Endometrial microvascular endothelial cells (primary cell): ENCODE data around the gene PDE6A. TPM values are rescaled to one million over a fixed set of nuclear protein-coding genes. Genes with fewer than 3 reads are reported as not detected.
"Not testable (repeated sequence)": the region's sequence is repeated elsewhere in the genome, so short reads cannot be mapped to it uniquely, and the experiment has no call there.

ENCODE experiments used
- in situ Hi-C: cut with HindIII; loops from 2 replicates; pipeline ENCODE4 v1.10.0; 2017; ENCODE audit warnings: low sequenced_read_pairs, low pct_unique_long_range_greater_than_20kb; ENCODE audit errors: inconsistent ontology term
- total RNA-seq: library from RNA; depleted of rRNA; stranded (reverse); fragments of >200 nt; gene quantifications from one replicate; pipeline ENCODE4 v1.2.3, GENCODE V29; 2015; ENCODE audit errors: inconsistent ontology term

The PDE6A gene
- total RNA-seq, 1 donor from 2014 or later, result not detected

- in situ Hi-C loops, result not testable (repeated sequence)
Observed at GRCh38 chr5:149879593-149879992, 65.0 kb downstream of the PDE6A start.

DNA sequence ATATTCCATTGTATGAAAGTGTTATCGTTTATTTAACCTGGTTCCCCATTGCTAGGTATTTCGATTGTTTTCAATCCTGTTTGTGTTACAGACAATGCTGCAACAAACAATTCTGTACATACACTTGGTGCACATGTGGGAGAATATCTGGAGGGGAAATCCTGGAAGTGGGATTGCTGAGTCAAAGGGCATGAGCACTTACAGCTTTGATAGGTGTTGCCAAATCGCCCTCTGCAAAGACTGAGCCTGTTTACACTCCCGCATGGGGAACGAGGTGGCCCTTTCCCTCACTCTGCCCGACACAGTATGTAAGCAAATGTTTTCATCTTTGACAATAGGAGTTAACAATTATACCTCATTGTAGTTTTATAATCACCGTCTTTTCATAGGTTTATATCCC lies 66.2 kb downstream of the PDE6A start:
- in situ Hi-C loops, result no loop called here

DNA sequence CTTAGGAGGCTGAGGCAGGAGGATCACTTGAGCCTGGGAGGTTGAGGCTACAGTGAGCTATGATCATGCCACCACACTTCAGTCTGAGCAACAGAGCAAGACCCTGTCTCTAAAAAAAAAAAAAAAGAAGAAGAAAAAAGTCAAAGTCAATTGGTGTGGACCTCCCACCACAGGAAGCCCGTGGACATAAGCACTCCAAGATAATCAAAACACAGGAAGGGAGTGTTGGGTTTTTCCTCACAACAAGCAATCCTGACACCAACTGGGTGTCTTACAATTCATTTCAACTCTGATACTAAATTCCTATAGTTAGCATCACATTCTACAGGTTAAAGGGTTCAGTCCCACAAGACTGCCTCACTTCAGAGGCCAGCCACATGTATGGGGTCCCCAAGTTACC lies 70.7 kb downstream of the PDE6A start:
- in situ Hi-C loops, result loop anchor here (25.0 kb wide), 1 partner anchor 88 kb away; the partner anchor contains the start of gene SLC26A2

DNA sequence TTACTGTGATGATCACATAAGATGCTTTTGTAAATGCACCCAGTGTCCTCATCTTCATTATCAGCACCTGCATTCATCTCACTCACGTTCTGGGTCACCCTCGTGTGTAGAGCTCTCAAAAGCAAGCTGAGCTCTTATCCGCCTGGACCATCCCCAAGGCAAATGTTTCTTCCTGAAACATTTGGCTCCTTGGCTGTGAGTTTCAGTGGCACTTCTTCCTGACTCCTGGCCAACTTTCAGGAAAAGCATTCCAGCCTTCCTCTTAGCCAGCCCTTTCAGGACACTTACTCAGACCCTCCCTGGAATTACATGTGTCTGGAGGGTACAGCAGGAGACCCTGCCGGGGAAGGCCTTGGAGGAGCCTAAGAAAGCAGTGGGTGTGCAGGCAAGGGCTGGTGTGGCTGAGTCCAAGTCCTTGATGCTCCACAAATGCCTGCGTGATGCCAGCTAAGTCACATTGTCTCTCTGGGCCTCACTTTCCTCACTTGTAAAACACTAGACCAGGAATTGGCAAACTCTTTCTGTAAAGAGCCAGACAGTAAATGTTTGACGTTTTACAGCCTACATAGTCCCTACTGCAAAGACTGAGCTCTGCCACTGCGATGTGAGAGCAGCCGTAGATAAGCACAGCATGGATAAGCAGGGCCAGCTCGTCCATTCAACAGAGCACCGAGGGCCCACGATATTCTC lies 72.1 kb downstream of the PDE6A start:
- in situ Hi-C loops, result loop anchor here (25.0 kb wide), 1 partner anchor 90 kb away; the partner anchor contains the start of gene SLC26A2

- in situ Hi-C loops, result loop anchor here (25.0 kb wide), 1 partner anchor 91 kb away; the partner anchor contains the start of gene SLC26A2
Observed at GRCh38 chr5:149871471-149871870, 73.1 kb downstream of the PDE6A start.

- in situ Hi-C loops, result loop anchor here (25.0 kb wide), 1 partner anchor 92 kb away; the partner anchor contains the start of gene SLC26A2
Observed at GRCh38 chr5:149870697-149871096, 73.9 kb downstream of the PDE6A start.

- in situ Hi-C loops, result loop anchor here (25.0 kb wide), 1 partner anchor 92 kb away; the partner anchor contains the start of gene SLC26A2
Observed at GRCh38 chr5:149870232-149870631, 74.4 kb downstream of the PDE6A start.

DNA sequence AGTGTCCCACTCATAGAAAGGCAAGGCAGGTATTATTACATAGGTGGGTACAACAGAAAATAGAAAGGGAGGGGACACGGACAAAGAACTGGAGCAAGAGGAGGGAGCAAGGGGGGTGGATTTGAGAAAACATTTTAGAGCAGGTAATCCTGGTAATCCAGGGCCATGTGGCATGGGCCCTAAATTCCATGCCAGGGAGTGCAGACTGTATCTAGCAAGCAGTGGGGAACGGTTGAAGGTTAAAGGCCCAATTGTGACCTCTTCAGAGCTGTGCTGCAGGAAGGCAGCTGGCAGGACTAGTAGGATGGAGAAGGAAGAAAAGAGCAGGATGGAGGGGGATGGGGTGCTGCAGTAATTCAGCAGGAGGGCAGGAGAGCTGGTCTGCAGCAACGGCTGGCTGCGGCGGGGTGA lies 75.2 kb downstream of the PDE6A start:
- in situ Hi-C loops, result loop anchor here (25.0 kb wide), 1 partner anchor 93 kb away; the partner anchor contains the start of gene SLC26A2

GRCh38 chr5:149865746-149866145 lies 78.8 kb downstream of the PDE6A start:
- in situ Hi-C loops, result loop anchor here (25.0 kb wide), 1 partner anchor 97 kb away; the partner anchor contains the start of gene SLC26A2

GRCh38 chr5:149863830-149864229 lies 80.8 kb downstream of the PDE6A start:
- in situ Hi-C loops, result loop anchor here (25.0 kb wide), 1 partner anchor 98 kb away; the partner anchor contains the start of gene SLC26A2

- in situ Hi-C loops, result loop anchor here (25.0 kb wide), 1 partner anchor 99 kb away; the partner anchor contains the start of gene SLC26A2
Observed at GRCh38 chr5:149863176-149863575, 81.4 kb downstream of the PDE6A start.

DNA sequence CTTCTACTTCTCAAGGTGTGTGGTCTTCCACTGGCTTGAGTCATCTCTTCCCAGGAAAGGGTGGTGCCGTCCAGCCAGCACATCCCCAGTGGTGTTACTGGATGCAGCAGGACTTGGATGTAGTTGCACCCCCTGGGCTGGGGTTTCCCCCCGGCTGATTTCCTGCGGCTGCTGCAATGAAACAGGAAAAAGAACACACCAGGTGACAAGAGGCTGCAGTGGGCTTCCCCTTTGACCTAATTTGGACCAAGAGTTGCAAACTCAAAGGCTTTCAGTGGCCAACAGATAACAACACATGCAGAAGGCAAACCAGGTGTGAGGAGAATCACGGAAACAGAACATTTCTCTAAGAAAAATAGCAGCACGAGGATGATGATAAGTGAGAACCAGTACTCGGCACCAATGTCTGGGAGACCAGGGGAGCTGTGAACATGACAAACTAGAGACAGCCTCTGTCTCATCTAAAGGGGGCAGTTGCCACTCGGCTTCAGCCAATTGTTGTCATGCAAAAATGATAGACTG lies 83.7 kb downstream of the PDE6A start:
- in situ Hi-C loops, result loop anchor here (25.0 kb wide), 1 partner anchor 101 kb away; the partner anchor contains the start of gene SLC26A2

DNA sequence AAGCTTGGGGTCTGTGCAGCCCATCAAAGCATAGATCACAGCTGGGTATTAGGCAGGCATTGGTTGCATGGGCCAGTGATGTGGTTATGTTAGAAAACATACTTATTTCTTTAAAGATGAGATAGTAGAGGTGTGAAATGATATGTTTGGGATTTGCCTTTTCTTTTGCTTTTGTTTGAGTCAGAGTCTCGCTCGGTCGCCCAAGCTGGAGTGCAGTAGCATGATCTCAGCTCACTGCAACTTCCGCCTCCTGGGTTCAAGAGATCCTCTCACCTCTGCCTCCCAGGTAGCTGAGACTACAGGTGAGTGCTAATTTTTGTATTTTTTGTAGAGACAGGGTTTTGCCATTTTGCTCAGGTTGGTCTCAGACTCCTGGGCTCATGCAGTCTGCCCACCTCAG lies 84.8 kb downstream of the PDE6A start:
- in situ Hi-C loops, result loop anchor here (25.0 kb wide), 1 partner anchor 103 kb away; the partner anchor contains the start of gene SLC26A2

DNA sequence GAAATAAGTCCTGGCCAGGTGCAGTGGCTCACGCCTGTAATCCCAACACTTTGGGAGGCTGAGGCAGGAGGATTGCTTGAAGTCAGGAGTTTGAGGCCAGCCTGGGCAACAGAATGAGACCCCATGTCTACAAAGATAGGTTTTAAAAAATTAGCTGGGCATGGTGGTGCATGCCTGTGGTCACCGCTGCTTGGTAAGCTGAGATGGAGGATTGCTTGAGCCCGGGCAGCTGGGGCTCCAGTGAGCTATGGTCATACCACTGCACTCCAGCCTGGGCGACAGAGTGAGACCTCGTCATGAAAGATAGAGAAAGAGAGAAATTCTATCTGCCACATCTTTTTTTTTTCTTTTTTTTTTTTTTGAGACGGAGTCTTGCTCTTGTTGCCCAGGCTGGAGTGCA lies 86.1 kb downstream of the PDE6A start:
- in situ Hi-C loops, result loop anchor here (25.0 kb wide), 1 partner anchor 104 kb away; the partner anchor contains the start of gene SLC26A2

DNA sequence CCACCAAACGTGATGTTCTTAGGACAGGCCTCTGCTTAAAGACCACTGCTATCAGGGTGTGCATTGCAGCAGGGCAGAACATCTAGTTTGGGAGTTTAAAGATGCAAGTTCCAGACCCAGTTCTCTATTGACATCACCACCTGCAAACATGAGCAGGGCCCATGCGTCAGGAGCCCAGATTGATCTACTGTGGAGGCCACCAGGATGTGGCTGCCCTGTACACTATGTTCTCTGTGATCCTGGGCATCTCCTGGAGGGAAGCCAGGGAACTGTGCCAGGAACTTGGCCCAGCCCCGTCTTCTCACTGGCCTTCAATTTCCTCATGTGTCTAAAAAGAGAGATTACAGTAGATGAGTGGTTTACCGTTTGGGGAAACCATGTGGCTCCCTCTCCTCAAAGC lies 87.1 kb downstream of the PDE6A start:
- in situ Hi-C loops, result loop anchor here (25.0 kb wide), 1 partner anchor 105 kb away; the partner anchor contains the start of gene SLC26A2

GRCh38 chr5:149855366-149855765 lies 89.2 kb downstream of the PDE6A start:
- in situ Hi-C loops, result loop anchor here (25.0 kb wide), 1 partner anchor 107 kb away; the partner anchor contains the start of gene SLC26A2

DNA sequence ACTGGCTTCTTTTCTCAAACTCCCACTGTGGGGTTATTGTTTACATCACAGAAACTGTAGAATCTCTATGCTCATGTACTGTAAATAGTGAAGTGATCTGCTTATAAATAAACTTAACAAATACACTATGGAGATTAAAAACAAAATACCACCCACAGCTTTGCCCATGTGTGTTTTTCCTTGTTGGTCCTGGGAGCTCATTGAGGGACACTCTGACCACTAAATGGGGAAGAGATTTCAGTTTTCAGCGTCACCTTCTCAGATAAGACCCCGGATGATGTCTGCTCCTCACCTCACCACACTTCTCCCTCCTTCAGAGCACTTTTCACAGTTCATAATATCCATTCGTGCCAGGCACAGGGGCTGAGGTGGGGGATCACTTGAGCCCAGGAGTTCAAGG lies 89.7 kb downstream of the PDE6A start:
- in situ Hi-C loops, result loop anchor here (25.0 kb wide), 1 partner anchor 107 kb away; the partner anchor contains the start of gene SLC26A2

DNA sequence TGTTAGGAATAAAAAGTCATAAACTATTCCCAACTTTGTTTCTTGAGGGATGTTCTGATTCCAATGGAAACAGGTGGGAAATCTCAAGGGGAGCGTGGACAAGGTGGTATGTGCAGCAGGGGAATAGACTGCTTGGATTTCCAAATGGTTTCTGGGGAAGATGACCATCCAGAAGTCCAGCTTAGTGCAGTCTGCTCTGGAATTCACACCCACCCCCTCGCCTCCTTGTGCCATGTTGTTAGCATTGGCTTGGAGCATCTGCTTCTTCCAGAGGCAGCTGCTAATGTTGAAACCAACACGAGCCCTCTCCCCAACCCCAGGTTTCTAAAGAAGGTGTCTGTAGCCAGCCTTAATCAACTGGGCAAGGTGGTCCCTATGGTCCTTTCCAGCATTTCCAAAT lies 90.9 kb downstream of the PDE6A start:
- in situ Hi-C loops, result loop anchor here (25.0 kb wide), 1 partner anchor 109 kb away; the partner anchor contains the start of gene SLC26A2

DNA sequence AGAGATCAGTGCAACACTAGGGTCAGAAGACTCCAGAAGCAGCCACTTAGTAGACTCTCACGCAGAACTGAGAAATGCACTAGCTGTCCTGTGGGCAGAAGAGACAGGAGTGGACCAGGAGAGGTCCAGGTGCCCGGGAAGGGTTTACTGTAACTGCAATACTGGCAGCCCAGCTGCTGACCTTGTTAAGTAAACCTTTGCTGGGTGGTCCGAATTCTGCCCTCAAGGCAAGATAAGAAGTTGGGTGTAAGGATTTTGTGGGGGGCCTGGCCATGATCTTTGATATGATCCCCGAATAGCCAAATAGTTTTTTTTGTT lies 91.3 kb downstream of the PDE6A start:
- in situ Hi-C loops, result loop anchor here (25.0 kb wide), 1 partner anchor 109 kb away; the partner anchor contains the start of gene SLC26A2
